PC-9 (cell line): Measurements from ENCODE around the gene A4GALT. TPM values are rescaled to one million over a fixed set of nuclear protein-coding genes. Genes with fewer than 3 reads are reported as not detected.

ENCODE experiments used
- BruUV-seq: library from RNA; stranded (reverse); fragments of 400-500 nt; replicated peaks from 2 replicates; lab custom pipeline; 2021; lab: Mats Ljungman, UMichigan
- CTCF ChIA-PET: fragments of 300-600 bp; sonication (Branson Sonifier 250); formaldehyde crosslinking; loops from one replicate; lab custom pipeline; 2022; ENCODE audit warnings: antibody characterized with exemption; lab: Charles Lee
- POLR2A ChIA-PET: fragments of 300-600 bp; sonication (Branson Sonifier 250); formaldehyde crosslinking; loops from one replicate; lab custom pipeline; 2022; ENCODE audit warnings: antibody characterized with exemption; ENCODE audit not compliant: unreplicated experiment; lab: Charles Lee
- DNase-seq, 2 experiments: peaks; one replicate each; pipeline versions ENCODE4 v3.0.0 to v3.0.0-alpha.2; 2015 to 2022; ENCODE audit warnings: mixed read lengths in 1 of 2
- H2AFZ ChIP-seq: fragments of 200-600 bp; sonication (generic); 2 replicates; pipeline ENCODE4 v1.8.1; 2017; ENCODE audit warnings: antibody characterized with exemption
- H3F3A ChIP-seq: fragments of 200-600 bp; sonication (generic); 2 replicates; pipeline ENCODE4 v1.8.1; 2017; ENCODE audit warnings: antibody characterized with exemption, mild to moderate bottlenecking, low read depth; ENCODE audit not compliant: insufficient read depth
- H3K27ac ChIP-seq: fragments of 200-600 bp; sonication (generic); 2 replicates; pipeline ENCODE4 v1.6.1; 2016; ENCODE audit warnings: mixed run types
- H3K27me3 ChIP-seq: fragments of 200-600 bp; sonication (generic); 2 replicates; pipeline ENCODE4 v1.6.1; 2016; ENCODE audit warnings: low read depth, mixed run types; ENCODE audit not compliant: insufficient read depth
- H3K36me3 ChIP-seq: fragments of 200-600 bp; sonication (generic); 2 replicates; pipeline ENCODE4 v1.6.1; 2016; ENCODE audit warnings: low read depth, mixed run types
- H3K4me1 ChIP-seq: fragments of 200-600 bp; sonication (generic); replicated peaks from 2 replicates; pipeline ENCODE4 v1.6.1; 2016; ENCODE audit warnings: mixed run types; ENCODE audit not compliant: insufficient read depth
- H3K4me2 ChIP-seq: fragments of 200-600 bp; sonication (generic); 2 replicates; pipeline ENCODE4 v1.6.1; 2017; ENCODE audit warnings: mixed run types
- H3K4me3 ChIP-seq: fragments of 200-600 bp; sonication (generic); 2 replicates; pipeline ENCODE4 v1.6.1; 2016; ENCODE audit warnings: mixed run types
- H3K79me2 ChIP-seq: fragments of 200-600 bp; sonication (generic); 2 replicates; pipeline ENCODE4 v1.6.1; 2017; ENCODE audit warnings: low read depth, mixed run types
- H3K9me2 ChIP-seq: fragments of 200-600 bp; sonication (generic); 2 replicates; pipeline ENCODE4 v1.8.1; 2017; ENCODE audit warnings: mild to moderate bottlenecking; ENCODE audit not compliant: insufficient read depth
- H3K9me3 ChIP-seq: fragments of 200-600 bp; sonication (generic); 2 replicates; pipeline ENCODE4 v1.8.1; 2016; ENCODE audit warnings: low read depth; ENCODE audit not compliant: insufficient read depth
- H4K20me1 ChIP-seq: fragments of 200-600 bp; sonication (generic); 2 replicates; pipeline ENCODE4 v1.8.1; 2017; ENCODE audit not compliant: insufficient read depth
- EZH2 ChIP-seq: fragments of 200-600 bp; sonication (generic); IDR thresholded peaks from 2 replicates; pipeline ENCODE4 v1.8.0; 2017; ENCODE audit warnings: antibody characterized with exemption, low read depth
- intact Hi-C: fragments of 100-400 bp; cut with micrococcal nuclease; formaldehyde crosslinking; loops from one replicate; pipeline ENCODE4 v1.10.0; 2022; ENCODE audit not compliant: unreplicated experiment
- total RNA-seq: library from RNA; stranded (reverse); gene quantifications from 2 replicates; pipeline ENCODE4 v1.2.3, GENCODE V29; 2021
- TF ChIP-seq, protein P1 (sequence below): fragments of 200-600 bp; sonication (generic); conservative IDR thresholded peaks from 2 replicates; pipeline ENCODE4 v1.6.1; 2017; ENCODE audit warnings: mixed run types, antibody characterized with exemption, mild to moderate bottlenecking, moderate library complexity

A4GALT gene
- total RNA-seq, 1 experiment from 2014 or later: 17.1 TPM

DNA sequence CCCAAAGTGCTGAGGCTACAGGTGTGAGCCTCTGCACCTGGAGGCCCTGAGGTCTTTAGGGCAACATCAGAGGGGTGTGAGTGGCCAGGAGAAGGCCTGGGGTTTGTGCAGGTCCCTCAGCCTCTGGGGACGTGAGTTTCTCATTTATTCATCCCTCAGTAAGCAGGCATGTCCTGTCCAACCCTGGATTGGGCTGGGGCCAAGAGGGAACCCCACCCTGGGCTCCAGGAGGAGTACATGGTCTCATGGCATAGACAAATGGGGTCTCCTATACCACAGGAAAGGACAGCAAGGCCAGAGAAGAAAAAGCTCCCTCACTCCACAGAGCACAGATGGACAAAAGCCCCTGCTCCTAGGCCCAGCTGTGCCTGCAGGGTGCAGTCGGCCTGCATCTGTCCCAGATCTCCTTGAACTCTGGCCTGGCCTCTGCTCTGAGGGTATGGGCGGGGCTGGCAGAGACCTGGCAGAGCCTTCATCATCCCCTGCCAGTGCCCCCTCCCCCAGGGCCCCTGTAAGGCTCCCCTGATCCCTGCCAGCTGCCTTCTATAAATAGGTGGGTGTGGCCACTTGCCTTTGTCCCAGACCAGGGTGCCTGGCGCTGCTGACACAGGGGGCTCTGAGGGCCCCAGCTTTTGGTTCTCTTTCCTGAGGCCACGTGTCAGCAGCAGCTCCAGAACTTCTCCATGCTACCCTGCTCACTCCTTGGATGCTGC is 34.6 kb downstream of the A4GALT start:
- Histone ChIP-seq H3F3A (peaks cover 23% of the 10 kb centered on the region), H3K79me2 (no peaks in the 10 kb centered on the region), H3K4me1 (peaks cover 42% of the 10 kb centered on the region), H3K36me3 (no peaks in the 10 kb centered on the region), H3K4me2 (peak overlapping the region; percentile 7; the same call in 1 of the 2 replicates), H4K20me1 (no peaks in the 10 kb centered on the region), H3K9me3 (no peaks in the 10 kb centered on the region), H3K9me2 (no peaks in the 10 kb centered on the region), H3K27me3 (no peaks in the 10 kb centered on the region), H3K4me3 (no peak overlapping the region), H3K27ac (no peak overlapping the region), H2AFZ (no peak overlapping the region)
- intact Hi-C loops: loop anchor here (5.0 kb wide), 1 partner anchor 56 kb away; no protein-coding TSS in a partner anchor
- BruUV-seq: no TSS peak
- ChIA-PET CTCF (no interaction called here), POLR2A (interaction anchor here (0.5 to 0.6 kb wide), 2 partner anchors 68 to 327 kb away, joined by 3 to 8 read pairs; no protein-coding TSS in a partner anchor)
- peak in 1 of 2 experiments; percentile 58 for DNase-seq
- TF ChIP-seq, protein P1, sequence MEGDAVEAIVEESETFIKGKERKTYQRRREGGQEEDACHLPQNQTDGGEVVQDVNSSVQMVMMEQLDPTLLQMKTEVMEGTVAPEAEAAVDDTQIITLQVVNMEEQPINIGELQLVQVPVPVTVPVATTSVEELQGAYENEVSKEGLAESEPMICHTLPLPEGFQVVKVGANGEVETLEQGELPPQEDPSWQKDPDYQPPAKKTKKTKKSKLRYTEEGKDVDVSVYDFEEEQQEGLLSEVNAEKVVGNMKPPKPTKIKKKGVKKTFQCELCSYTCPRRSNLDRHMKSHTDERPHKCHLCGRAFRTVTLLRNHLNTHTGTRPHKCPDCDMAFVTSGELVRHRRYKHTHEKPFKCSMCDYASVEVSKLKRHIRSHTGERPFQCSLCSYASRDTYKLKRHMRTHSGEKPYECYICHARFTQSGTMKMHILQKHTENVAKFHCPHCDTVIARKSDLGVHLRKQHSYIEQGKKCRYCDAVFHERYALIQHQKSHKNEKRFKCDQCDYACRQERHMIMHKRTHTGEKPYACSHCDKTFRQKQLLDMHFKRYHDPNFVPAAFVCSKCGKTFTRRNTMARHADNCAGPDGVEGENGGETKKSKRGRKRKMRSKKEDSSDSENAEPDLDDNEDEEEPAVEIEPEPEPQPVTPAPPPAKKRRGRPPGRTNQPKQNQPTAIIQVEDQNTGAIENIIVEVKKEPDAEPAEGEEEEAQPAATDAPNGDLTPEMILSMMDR: no peak
- no peak for TF ChIP-seq EZH2

DNA sequence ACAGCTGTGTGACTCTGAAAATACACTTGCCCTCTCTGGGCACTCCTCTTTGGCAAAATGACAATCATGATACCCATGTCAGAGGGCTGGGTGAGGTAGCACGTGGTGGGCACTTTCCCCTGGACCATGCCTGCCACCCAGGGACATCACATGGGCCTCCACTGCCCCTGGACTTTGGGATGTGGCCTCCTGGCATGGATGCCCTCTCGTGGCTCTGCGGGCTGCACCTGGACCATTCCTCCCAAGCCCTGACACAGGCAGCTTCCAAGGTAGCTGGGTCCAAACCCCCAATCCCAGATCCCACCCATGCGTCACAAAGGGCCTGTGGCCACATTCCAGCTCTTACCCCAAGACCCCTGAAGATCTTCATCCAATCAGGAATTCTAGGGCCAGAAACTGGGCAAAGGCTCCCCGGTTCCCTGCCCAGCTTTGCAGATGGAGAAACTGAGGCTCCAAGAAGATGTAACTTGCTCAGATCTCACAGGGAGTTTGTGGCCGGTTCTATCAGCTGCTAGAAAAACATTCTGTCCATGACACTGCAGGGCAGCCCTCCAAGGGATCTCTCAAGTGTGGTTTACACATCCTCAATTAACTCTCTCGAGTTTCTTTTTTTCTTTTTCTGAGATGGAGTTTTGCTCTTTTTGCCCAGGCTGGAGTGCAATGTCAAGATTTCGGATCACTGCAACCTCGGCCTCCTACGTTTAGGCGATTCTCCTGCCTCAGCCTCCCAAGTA is 36.0 kb downstream of the A4GALT start:
- no peak overlapping the region for H2AFZ ChIP-seq
- no peaks in the 10 kb centered on the region for H3K79me2 ChIP-seq
- no peaks in the 10 kb centered on the region for H4K20me1 ChIP-seq
- H3K9me3 ChIP-seq: peaks cover 3% of the 10 kb centered on the region; the same call in 1 of the 2 replicates
- H3K9me2 ChIP-seq: no peaks in the 10 kb centered on the region
- H3F3A ChIP-seq: peaks cover 21% of the 10 kb centered on the region
- POLR2A ChIA-PET: no interaction called here
- no peaks in the 10 kb centered on the region for H3K27me3 ChIP-seq
- DNase-seq: no peak
- no peaks in the 10 kb centered on the region for H3K36me3 ChIP-seq
- CTCF ChIA-PET: no interaction called here
- H3K4me1 ChIP-seq: peaks cover 52% of the 10 kb centered on the region
- no peak overlapping the region for H3K4me3 ChIP-seq
- no TSS peak for BruUV-seq
- no peak for TF ChIP-seq EZH2
- TF ChIP-seq, protein P1: no peak
- H3K27ac ChIP-seq: no peak overlapping the region
- intact Hi-C loops: loop anchor here (5.0 kb wide), 1 partner anchor 58 kb away; no protein-coding TSS in a partner anchor
- H3K4me2 ChIP-seq: no peak overlapping the region

DNA sequence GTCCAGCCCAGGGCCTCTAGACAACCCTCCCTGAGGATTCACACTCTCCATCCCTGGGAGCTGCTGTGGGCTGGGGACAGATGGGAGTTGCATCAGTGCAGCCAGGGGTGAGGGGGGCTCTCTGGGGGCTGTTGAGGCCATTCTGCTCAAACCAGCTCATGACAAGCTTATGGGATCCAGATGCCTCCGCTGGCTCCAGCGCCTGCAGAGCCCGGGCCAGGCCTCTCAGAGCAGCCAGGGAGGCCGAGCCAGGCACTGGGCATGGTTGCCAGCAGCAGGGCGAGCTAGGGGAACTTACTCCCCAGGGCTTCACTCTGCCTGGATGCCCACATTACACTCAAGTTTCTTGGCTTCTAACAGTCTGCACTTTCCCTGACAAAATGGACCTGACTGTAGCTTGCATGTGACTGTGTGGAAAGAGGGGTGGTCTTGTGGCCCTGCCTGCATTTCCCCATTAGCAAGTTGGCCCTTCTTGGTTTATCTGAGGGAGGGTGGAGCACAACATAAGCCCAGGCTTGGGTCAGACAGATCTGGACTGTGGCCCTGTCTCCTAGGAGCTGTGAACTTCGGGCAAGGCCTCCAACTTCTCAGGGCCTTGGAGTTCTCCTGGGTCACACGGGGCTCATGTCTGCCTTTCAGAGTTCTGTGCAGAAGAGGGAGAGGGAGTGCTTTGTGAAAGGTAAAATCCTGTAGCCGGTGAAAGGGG is 36.9 kb downstream of the A4GALT start:
- no peak overlapping the region for H2AFZ ChIP-seq
- intact Hi-C loops: no loop called here
- no TSS peak for BruUV-seq
- peaks cover 11% of the 10 kb centered on the region; the same call in 1 of the 2 replicates for H3K9me3 ChIP-seq
- H3K4me3 ChIP-seq: no peak overlapping the region
- ChIA-PET POLR2A (no interaction called here), CTCF (no interaction called here)
- H3F3A ChIP-seq: peaks cover 12% of the 10 kb centered on the region
- no peaks in the 10 kb centered on the region for H4K20me1 ChIP-seq
- H3K27me3 ChIP-seq: no peaks in the 10 kb centered on the region
- no peaks in the 10 kb centered on the region for H3K36me3 ChIP-seq
- no peak for TF ChIP-seq EZH2
- TF ChIP-seq, protein P1: no peak
- H3K79me2 ChIP-seq: no peaks in the 10 kb centered on the region
- no peak overlapping the region for H3K27ac ChIP-seq
- H3K4me2 ChIP-seq: no peak overlapping the region
- no peaks in the 10 kb centered on the region for H3K9me2 ChIP-seq
- no peak for DNase-seq
- peaks cover 43% of the 10 kb centered on the region for H3K4me1 ChIP-seq
